Measurements from ENCODE around the gene TCOF1.

The TCOF1 gene

GRCh38 chr5:150391064-150391834, 33.8 kb downstream of the TCOF1 start:
- no peak for DNase-seq (ENCODE audit: low spot score)
- no peak overlapping the region for H3K27ac ChIP-seq

GRCh38 chr5:150391986-150392385, 34.5 kb downstream of the TCOF1 start:
- TF ChIP-seq CTCF (IDR thresholded peaks at IDR 0.05) = no peak
- H3K4me3 ChIP-seq = no peak overlapping the region
- no peak for DNase-seq (ENCODE audit: low spot score)
- no peak overlapping the region for H3K27ac ChIP-seq

More at GRCh38 chr5:150391064-150391834, 33.8 kb downstream of the TCOF1 start:
- no peak overlapping the region for H3K4me3 ChIP-seq
- no peak for TF ChIP-seq CTCF (IDR thresholded peaks at IDR 0.05)

DNA sequence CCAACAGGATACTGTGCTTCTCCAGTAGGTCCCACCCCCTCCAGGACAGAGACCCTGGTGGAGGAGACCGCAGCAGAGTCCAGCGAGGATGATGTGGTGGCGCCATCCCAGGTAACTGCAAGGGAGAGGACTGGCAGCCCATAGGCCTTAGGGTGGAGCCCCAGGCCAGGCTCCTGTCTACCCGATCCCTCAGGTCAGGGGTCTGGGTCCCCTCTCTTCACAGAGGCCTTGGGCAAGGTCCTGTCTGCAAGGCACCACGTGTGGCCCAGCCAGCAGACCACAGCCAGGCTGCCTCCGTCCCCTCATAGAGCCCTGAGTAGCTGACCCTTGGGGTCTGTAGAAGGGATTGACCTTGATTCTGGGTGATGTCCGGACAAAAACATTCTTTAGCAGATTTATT, 35.2 kb downstream of the TCOF1 start:
- H3K27ac ChIP-seq = no peak overlapping the region
- TF ChIP-seq CTCF (IDR thresholded peaks at IDR 0.05) = no peak

DNA sequence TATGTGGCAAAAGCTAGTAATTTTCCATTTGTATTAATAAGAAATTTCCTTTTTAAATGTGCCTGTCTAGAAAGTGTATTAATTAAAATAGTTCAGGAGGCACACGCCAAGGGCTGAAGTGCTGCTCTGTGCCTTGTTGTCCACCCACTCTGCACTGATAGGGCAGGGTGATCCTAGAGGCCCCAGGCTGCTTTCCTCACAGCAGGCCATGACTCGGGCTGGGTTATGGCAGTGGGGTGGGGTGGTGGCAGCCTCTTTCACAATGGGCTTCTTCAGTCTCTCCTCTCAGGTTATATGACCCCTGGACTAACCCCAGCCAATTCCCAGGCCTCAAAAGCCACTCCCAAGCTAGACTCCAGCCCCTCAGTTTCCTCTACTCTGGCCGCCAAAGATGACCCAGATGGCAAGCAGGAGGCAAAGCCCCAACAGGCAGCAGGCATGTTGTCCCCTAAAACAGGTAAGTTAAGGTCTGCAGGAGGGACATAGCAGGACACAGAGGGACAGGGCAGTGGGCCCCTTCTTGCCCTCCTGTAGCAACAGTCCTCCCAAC, 35.7 kb downstream of the TCOF1 start:
- Histone ChIP-seq H3K27ac (no peak overlapping the region), H3K4me3 (no peak overlapping the region)
- no peak for TF ChIP-seq CTCF (IDR thresholded peaks at IDR 0.05)
- DNase-seq (ENCODE audit: low spot score) = no peak

More for the DNA sequence above, 35.2 kb downstream of the TCOF1 start:
- DNase-seq (ENCODE audit: low spot score) = no peak
- no peak overlapping the region for H3K4me3 ChIP-seq

DNA sequence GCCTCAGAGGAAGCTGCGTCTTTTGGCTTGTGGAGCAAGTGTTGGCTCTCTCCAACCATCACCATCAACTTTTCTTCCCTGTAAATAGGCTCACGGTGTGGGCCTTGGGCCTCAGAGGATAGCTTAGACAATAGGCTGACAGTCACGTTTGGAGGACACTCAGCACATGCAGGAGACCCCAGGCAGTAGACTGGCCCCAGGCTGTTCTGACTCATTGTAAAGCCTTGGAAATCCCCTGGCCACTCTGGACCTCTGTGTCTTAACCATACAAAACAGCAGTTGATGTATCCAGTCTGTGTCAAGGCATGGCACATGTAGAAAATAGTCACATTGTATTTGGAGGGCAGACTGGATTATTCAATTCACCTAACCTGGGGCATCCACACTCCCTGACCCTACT, 36.6 kb downstream of the TCOF1 start:
- H3K4me3 ChIP-seq = no peak overlapping the region
- no peak overlapping the region for H3K27ac ChIP-seq
- no peak for TF ChIP-seq CTCF (IDR thresholded peaks at IDR 0.05)
- DNase-seq (ENCODE audit: low spot score) = no peak

- DNase-seq (ENCODE audit: low spot score) = no peak
- Histone ChIP-seq H3K4me3 (no peak overlapping the region), H3K27ac (no peak overlapping the region)
- TF ChIP-seq CTCF (IDR thresholded peaks at IDR 0.05) = no peak
These were observed 37.6 kb downstream of the TCOF1 start for GRCh38 chr5:150394912-150395687.
